WERI-Rb-1 (cell line): ENCODE measurements around the gene TMC7.
A peak's percentile ranks its signal among the peaks of the same experiment; 100 is the strongest.

Experiments
- DNase-seq: peaks from one replicate; pipeline ENCODE4 v3.0.0-alpha.2; 2020
- H3K27ac ChIP-seq: fragments of 250-450 bp; sonication (Bioruptor Pico); 2 replicates; pipeline ENCODE4 v1.5.1; 2020; ENCODE audit warnings: mild to moderate bottlenecking, moderate library complexity
- H3K27me3 ChIP-seq: fragments of 250-450 bp; sonication (Bioruptor Pico); 2 replicates; pipeline ENCODE4 v1.5.1; 2021; ENCODE audit warnings: mild to moderate bottlenecking, low read depth, moderate library complexity; ENCODE audit not compliant: insufficient read depth, severe bottlenecking
- H3K36me3 ChIP-seq: fragments of 250-450 bp; sonication (Bioruptor Pico); 2 replicates; pipeline ENCODE4 v1.5.1; 2020; ENCODE audit warnings: mild to moderate bottlenecking, moderate library complexity
- H3K4me3 ChIP-seq: 2 replicates; pipeline ENCODE4 v1.5.1; 2011; ENCODE audit warnings: low read depth, mild to moderate bottlenecking, control low read depth, low read length
- H3K9me3 ChIP-seq: fragments of 250-450 bp; sonication (Bioruptor Pico); 2 replicates; pipeline ENCODE4 v1.5.1; 2021; ENCODE audit warnings: mild to moderate bottlenecking, moderate library complexity; ENCODE audit not compliant: severe bottlenecking
- CTCF ChIP-seq: IDR thresholded peaks from 2 replicates; pipeline ENCODE4 v1.5.1; 2011; ENCODE audit warnings: low read depth, mild to moderate bottlenecking, control low read depth, inconsistent platforms, low read length

The TMC7 gene

DNA sequence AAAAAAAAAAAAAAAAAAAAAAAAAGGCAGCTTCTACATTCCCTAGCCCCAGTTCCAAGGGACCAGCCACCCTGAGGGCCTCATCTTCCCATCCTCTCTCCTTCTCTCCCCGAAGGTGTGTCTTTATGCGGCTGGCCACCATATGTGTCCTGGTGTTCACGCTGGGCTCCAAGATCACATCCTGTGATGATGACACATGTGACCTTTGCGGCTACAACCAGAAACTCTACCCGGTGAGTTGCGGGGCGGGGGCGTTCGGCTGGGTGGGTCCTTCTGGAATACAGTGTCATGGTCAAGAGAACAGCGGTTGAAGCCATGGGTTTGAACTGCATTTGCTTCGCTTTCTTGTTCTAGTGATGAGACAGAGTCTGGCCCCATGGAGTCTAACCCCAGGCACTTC lies 61.0 kb downstream of the TMC7 start:
- no peak for TF ChIP-seq CTCF
- no peaks in the 10 kb centered on the region for H3K27me3 ChIP-seq
- no peak for DNase-seq
- H3K27ac ChIP-seq, result no peak overlapping the region
- H3K36me3 ChIP-seq, result no peaks in the 10 kb centered on the region; the same call in none of the 2 replicates
- H3K4me3 ChIP-seq, result no peak overlapping the region
- no peaks in the 10 kb centered on the region for H3K9me3 ChIP-seq

DNA sequence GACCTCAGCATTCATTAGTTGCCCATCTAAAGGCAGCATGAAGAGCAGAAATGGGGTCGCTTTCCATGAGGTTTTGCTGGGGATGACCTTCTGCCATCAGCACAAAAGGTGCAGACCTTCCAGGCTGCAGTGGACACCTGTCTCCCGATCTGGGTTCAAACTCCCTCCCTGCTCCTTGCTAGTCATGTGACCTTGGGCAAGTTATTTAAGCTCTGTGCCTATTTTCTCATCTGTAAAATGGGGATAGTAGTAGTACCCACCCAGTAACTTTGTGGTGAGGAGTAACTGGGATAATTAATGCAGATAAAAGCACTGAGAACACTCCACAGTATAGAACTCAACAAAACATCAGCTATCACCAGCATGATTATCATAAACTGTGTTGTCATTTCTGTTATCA lies 62.3 kb downstream of the TMC7 start:
- TF ChIP-seq CTCF, result no peak
- no peak for DNase-seq
- H3K36me3 ChIP-seq, result no peaks in the 10 kb centered on the region; the same call in none of the 2 replicates
- no peaks in the 10 kb centered on the region for H3K9me3 ChIP-seq
- no peaks in the 10 kb centered on the region for H3K27me3 ChIP-seq
- H3K4me3 ChIP-seq, result no peak overlapping the region
- no peak overlapping the region for H3K27ac ChIP-seq

- no peak overlapping the region for H3K4me3 ChIP-seq
- peaks cover 5% of the 10 kb centered on the region for H3K36me3 ChIP-seq
- H3K9me3 ChIP-seq, result no peaks in the 10 kb centered on the region
- TF ChIP-seq CTCF, result no peak
- DNase-seq, result no peak
- H3K27me3 ChIP-seq, result no peaks in the 10 kb centered on the region
- H3K27ac ChIP-seq, result no peak overlapping the region
Measured at GRCh38 chr16:19062706-19063105, 79.0 kb downstream of the TMC7 start.

GRCh38 chr16:19066988-19067348 lies 83.2 kb downstream of the TMC7 start:
- H3K9me3 ChIP-seq, result no peaks in the 10 kb centered on the region
- no peak for TF ChIP-seq CTCF
- no peak overlapping the region for H3K4me3 ChIP-seq
- DNase-seq, result no peak
- H3K27me3 ChIP-seq, result no peaks in the 10 kb centered on the region
- H3K27ac ChIP-seq, result peak overlapping the region; percentile 100
- peaks cover 5% of the 10 kb centered on the region for H3K36me3 ChIP-seq

DNA sequence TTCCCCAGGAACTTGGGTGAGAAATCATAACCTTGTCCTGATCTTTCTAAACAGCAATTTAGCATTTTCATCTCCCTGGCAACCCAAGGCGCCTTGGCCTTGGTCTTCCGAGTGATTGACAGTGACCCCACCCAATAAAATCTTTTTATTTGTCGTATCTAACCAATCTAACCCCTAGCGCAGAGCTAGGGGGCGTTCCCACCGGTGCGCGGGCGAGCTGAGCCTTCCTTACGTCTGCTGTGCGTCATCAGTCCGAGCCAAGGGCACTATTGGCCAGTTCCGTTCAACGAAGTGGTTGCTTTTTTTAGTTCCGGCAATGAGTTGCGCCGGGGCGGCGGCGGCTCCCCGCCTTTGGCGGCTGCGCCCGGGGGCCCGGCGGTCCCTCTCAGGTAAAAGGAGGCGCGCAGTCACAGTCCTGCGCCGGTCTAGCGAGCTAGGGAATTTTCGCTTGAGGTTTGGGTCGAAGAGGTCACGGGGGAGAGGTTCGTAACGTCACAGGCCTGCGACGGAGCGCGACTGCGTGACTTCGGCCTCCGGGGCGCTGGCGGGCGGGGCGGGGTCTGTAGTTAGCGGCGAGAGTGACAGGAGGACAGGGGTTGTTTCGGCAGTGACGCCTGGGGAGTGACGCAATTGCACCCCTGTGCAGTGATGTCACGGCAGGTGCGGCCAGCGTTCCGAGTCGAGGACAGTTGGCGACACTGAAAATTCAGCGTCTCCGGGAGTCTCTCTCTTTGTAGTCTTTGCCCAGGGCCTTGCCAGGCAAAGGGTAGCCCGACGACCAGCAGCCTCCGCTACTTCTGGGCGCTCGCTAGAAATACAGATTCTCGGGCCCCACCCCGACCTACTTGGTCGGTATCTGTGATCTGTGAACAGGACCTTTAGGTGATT lies 83.9 kb downstream of the TMC7 start, which contains the start of gene COQ7:
Gene COQ7 (plus strand): TSS at position 266 of the 888 bp plus-strand sequence. CDS start 51 bp downstream, at position 317.
- Histone ChIP-seq H3K27ac (peak within 1 kb of the TSS; percentile 100), H3K36me3 (peaks cover 9% of the 10 kb centered on the region), H3K4me3 (peak within 1 kb of the TSS; percentile 94), H3K9me3 (no peaks in the 10 kb centered on the region), H3K27me3 (no peaks in the 10 kb centered on the region)
- TF ChIP-seq CTCF, result no peak
- DNase-seq, result peak; percentile 98
